GM13977 (cell line): Measurements from ENCODE around the gene PPP3CA.

Experiments
- DNase-seq: peaks from one replicate; pipeline ENCODE4 v3.0.0; 2012; ENCODE audit warnings: low spot score
- in situ Hi-C: fragments of 300-500 bp; cut with MboI; formaldehyde crosslinking; loops from one replicate; pipeline ENCODE4 v1.12.0; 2022; ENCODE audit warnings: low sequenced_read_pairs, low pct_unique_long_range_greater_than_20kb, mixed read lengths, inconsistent platforms; ENCODE audit not compliant: unreplicated experiment
- TF ChIP-seq, protein P1 (sequence below): IDR thresholded peaks from 2 replicates; pipeline ENCODE4 v1.5.1; 2012; ENCODE audit warnings: mild to moderate bottlenecking, control low read depth; ENCODE audit not compliant: insufficient read depth; ENCODE audit errors: extremely low read depth, missing control alignments

Gene PPP3CA

DNA sequence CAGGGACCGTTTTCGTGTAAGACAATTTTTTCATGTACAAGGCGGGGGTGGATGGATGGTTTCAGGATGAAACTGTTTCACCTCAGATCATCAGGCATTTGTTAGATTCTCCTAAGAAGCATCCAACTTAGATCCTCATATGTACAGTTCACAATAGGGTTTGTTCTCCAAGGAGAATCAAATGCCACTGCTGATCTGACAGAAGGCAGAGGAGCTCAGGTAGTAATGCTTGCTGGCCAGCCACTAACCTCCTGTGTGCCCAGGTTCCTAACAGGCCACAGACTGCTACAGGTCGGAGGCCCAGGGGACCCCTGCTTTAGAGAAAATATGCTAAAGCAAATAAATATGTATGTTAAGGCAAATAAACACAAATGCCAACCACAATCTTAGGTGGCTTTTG lies 61.3 kb downstream of the PPP3CA start:
- no peak for DNase-seq
- in situ Hi-C loops: no loop called here
- TF ChIP-seq, protein P1, sequence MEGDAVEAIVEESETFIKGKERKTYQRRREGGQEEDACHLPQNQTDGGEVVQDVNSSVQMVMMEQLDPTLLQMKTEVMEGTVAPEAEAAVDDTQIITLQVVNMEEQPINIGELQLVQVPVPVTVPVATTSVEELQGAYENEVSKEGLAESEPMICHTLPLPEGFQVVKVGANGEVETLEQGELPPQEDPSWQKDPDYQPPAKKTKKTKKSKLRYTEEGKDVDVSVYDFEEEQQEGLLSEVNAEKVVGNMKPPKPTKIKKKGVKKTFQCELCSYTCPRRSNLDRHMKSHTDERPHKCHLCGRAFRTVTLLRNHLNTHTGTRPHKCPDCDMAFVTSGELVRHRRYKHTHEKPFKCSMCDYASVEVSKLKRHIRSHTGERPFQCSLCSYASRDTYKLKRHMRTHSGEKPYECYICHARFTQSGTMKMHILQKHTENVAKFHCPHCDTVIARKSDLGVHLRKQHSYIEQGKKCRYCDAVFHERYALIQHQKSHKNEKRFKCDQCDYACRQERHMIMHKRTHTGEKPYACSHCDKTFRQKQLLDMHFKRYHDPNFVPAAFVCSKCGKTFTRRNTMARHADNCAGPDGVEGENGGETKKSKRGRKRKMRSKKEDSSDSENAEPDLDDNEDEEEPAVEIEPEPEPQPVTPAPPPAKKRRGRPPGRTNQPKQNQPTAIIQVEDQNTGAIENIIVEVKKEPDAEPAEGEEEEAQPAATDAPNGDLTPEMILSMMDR: no peak

DNA sequence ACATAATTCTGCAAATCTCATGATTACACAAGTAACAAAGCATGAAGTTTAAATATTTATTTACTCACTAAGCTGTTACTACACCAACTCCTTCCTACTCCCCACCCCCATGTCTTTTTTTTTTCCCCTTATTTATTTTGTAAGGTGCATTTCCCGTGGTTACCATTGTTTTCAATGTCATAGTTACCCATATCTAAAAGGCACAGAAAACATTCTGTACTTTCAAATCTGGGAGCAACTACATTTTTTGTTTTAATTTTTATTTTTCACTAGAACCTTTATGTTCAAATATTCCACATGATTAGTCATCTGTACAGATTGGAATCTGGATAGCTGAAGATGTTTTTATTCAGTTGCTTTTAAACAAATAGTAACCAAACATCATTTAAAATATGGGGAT lies 62.8 kb downstream of the PPP3CA start:
- no peak for DNase-seq
- TF ChIP-seq, protein P1: no peak
- in situ Hi-C loops: no loop called here

DNA sequence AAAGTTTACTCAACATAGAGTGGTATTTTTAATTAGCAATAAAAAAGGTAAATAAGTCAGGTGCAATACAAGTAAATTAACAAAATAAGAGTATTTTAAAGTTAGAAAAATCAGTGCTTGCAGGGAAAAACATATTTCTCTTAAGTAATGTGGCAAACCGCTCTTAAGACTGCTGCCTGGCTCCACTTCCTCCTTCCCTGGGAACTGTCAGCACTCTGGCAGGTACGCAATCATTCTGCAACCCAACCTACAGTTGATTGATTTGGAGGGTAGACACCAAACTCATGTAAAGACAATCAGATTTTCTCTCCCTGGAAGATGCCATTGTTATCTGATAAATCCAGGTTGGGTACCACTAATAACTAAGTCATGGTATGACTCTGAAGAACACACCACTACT lies 63.9 kb downstream of the PPP3CA start:
- DNase-seq: no peak
- in situ Hi-C loops: no loop called here
- TF ChIP-seq, protein P1: no peak

DNA sequence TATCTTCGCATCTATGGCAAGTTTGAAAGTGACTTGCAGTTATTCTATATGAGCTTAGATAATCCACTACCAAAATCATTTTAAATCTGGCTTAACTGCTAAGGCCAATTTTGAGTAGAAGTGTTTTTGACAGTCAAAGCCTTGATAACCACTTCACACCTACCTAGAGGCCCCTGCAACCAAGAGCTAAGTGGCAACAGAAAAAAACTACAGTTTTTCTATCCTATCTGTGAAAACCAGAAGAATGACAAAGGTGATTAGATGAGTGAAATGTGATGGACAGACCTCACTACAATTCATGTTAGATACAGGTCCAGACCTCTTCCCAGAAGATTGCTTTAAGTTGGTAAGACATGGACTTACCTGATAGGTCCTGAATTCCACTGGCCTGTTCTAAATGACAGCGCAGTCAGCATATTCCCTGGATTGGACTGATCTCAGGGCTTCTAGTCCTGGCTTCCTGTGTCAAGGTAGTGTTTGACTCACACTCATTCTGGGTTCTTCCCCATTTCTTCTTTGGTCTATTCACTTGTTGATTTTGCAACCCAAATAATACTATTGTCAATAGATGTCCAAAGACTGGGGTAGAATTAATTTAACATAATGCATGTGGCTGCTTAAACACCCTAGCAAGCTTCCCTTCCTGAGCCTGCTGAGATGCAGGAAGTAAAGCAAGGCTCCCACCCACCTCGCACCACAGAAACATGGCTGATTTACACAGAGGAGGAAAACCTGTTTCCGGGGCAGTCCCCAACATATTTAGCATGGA lies 65.1 kb downstream of the PPP3CA start:
- in situ Hi-C loops: no loop called here
- TF ChIP-seq, protein P1: no peak
- DNase-seq: no peak

DNA sequence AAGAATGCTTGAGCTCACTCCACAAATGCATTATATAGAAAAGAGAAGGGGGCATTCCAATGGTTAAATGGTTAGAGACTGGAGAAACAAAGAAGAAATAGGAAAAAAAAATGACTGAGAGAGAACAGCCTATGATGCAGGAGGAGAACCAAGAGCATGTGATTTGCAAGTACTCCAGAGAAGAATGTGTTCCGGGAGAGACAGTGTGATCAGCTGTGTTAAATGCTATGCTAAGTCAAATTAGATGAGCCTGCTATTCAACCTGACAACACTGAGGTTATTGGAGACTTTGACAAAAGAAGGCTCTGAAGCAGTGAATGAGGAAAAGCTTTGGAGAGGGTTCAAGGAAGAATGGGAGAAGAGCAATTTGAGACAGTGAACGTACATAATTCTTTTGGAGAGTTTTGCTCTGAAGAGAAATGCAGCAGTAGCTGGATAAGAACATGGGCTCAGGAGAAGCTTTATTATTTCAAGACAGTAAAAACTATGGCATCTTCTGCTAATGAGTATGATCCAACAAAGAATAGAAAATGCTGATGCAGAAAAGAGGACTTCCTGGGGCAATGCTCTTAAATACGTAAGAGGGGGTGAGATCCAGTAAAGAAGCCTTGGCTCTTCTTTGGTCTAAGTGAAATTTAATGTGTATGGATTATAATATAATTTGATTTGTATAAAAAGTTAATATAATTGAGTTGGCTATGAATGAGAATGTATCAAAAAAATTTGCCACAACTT lies 66.3 kb downstream of the PPP3CA start:
- TF ChIP-seq, protein P1: no peak
- no peak for DNase-seq
- in situ Hi-C loops: no loop called here

DNA sequence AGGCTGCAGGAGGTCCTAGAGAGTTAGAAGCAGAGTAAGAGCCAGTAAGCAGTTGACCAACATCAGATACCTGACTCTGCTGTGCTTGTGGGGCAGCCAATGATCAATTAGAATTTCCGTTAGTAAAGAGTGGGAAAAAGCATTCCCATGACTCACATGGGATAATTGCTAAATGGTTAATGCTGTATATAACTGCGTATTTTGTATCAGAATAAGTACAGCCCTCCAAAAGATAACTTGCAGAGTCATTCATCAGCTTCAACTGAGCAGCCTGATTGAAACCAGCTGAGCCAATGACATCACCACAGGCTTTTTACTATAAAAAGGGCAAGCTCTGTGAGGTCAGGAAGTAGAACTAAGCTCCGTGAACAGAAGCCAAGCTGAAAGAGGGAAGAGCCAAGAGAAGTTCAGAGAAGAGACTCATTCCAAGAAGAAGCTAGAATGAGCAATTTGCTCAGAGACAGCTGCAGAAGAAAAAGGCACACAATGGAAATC lies 67.9 kb downstream of the PPP3CA start:
- no peak for DNase-seq
- in situ Hi-C loops: no loop called here
- TF ChIP-seq, protein P1: no peak
